ENCODE measurements around the gene KIAA0753.

KIAA0753 gene

DNA sequence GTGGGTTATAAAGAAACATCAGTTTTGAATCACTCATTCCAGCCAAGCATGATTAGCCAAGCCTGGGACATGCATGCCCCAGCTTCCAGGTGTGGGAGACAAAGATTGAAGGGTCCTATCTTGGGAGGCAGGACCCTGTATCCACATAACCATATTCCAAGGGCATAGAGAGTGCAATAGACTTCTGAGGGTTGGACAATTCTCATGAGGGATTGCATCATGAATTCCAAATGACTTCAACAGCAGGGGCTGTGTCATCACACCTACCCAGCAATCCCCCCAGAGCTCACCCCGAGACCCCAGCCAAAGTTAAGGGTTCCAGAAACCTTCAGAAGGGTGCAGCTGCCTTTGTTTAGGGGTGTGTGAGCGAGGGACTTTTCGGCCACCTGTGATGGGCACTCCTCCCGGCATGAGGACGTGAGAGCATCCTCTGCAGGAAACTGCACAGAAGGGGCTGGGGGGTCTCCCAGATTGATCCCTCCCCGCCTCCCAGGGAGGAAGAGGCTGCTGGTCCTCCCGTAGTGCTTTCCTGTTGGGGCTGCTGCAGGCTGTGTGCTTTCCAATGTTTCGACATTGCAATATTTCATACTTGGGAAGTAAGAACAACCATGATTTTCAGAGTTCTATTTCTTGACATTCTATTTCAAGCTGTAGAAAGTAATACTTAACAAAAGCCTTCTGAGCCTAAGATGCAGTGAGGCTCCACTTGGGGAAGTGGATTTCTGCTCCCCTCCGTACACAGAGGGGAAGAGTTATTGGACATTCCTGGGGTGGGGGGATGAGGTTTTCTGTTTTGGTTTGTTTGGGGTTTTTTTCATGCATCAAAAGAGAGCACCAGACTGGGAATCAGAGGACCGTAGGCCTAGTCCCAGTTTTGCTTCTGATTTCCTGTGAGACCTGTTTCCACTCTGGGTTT lies 70.9 kb downstream of the KIAA0753 start:
- no peak for DNase-seq (ENCODE audit: low read depth)

DNA sequence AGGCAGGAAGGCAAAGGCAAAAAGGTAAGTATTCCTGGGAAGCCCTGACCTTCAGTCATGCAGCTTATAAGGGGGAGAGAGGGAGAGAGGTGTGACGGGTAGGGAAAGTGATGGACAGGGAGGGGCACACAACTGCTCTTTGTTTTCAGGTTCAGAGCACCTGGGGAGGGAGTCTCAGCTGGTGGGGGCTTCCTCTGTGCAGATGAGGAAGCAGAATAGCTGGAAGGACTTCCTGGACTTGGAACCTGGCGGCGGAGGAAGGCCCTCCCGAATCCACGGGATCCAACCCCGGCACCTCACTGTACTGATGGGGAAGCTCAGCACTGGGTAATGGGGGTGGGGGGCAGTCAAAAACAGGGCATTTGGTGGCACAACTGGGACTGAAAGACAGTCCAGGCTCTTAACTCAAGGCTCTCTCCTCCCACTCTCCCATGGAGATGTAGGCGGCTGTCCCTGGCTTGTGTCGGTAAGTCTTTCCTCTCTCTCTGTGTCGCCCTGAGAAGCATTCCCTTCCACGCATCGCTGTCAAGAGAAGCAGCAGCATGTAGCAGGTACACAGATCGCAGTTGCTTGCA lies 72.2 kb downstream of the KIAA0753 start:
- no peak for DNase-seq (ENCODE audit: low read depth)

DNA sequence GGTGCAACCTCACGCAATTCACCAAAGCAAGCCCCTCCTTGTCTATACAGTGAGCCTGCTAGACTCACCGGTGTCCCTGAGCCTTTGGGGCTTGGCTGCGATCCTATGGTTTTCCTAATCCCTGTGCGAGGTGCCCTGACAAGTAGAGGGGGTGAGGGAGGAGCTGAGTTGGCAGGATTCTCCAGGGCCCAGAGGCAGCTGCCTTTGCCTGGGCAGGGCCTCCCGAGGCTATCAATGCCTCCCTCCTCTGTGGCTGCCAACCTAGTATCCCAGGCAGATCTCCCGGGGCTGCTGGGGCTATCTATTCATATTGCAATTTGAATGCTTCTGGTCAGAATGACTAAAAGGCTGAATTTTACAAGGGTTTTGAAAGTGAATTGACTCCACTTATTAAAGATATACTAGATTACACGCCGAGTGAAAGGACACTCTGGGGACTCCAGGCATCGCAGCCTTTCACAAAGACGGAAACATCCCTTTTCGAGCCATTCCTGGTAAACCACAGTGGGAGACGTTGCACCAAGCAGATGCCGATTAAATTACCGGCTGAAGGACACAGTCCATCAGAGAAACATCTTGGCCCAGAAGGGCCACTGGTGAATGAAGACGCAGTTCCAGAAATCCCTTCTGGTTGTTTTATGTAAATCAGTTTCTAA lies 72.9 kb downstream of the KIAA0753 start:
- no peak for DNase-seq (ENCODE audit: low read depth)

DNA sequence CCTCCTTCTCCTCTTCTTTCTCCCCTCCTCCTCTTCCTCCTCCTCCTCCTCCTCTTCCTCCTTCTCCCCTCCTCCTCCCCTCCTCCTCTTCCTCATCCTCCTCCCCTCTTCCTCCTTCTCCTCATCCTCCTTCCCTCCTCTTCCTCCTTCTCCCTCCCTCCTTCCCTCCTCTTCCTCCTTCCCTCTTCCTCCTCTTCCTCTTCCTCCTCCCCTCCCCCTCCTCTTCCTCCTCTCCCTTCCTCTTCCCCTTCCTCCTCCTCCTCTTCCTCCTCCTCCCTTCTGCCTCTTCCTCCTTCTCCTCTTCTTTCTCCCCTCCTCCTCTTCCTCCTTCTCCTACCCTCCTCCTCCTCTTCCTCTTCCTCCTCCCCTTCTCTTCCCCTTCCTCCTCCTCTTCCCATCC lies 79.1 kb downstream of the KIAA0753 start:
- no peak for DNase-seq (ENCODE audit: low read depth)

DNA sequence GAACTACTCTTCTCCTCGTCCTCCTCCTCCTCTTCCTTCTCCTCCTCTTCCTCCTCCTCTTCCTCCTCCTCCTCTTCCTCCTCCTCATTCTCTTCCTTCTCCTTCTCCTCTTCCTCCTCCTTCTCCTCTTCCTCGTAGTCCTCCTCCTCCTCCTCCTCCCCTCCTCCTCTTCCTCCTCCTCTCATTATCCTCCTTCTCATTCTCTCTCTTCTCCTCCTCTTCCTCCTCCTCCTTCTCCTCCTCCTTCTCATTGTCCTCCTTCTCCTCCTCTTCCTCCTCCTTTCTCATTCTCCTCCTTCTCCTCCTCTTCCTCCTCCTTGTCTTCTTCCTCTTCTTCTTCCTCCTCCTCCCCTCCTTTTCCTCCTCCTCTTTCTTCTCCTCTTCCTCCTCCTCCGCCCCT lies 80.0 kb downstream of the KIAA0753 start:
- DNase-seq (ENCODE audit: low read depth): no peak

DNA sequence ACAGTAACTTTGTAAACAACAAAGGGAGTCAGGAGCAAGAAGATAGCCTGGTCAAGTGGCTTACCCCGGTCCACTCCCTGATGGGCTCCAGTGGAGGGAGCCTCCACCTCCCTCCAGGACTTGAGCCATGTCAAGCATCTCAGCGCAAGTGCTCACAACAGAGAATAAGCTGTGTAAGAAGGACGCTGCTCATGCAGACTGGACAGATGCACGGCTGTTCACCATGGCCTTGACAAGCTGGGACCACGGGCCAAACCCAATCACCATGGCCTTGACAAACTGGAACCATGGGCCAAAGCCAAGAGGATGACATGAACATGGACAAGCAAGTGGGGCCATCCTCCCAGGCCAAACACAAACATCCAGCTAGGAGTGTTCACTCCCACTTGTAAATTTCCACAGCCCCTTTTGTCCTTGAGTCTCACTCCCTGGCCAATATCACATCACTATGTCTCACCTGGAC lies 80.7 kb downstream of the KIAA0753 start:
- no peak for DNase-seq (ENCODE audit: low read depth)

DNA sequence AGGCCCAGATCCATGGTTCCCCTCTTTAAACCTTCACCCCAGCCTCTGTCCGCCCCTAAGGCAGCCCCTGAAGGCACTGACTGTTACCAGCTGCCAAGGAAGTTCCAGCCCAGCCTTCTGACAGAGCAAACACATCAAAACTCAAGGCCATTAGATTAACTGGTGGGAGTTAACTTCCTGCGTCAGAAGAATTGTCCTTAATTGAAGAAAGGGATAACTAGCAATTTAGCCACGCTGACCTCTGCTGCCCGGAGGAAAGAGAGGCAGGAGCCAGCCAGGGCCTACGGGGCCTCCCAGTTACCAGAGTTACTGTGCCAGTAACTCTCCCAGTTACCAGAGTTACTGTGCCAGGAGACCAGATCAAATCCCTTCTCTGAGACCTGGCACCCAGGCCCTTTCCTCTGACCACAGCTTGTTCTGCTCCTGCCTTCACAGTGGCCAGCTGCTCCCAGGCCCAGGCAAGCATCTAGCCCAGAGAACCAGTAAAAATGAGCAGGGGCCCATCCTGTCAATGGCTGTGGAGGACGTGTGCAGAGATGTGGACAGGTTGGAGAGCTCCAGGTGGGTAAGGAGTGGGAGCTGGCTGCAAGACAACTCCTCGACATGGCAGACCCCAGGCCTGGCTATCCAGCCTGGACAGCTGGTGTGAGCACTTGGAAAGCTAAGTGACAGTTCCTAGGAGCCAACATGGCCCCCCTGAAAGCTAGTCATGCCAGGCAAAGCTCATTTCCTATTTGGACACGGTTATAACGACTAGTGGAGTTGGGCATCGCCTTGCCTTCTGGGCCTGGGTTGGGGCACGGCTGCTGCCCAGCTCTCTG lies 81.4 kb downstream of the KIAA0753 start:
- DNase-seq (ENCODE audit: low read depth): no peak

DNA sequence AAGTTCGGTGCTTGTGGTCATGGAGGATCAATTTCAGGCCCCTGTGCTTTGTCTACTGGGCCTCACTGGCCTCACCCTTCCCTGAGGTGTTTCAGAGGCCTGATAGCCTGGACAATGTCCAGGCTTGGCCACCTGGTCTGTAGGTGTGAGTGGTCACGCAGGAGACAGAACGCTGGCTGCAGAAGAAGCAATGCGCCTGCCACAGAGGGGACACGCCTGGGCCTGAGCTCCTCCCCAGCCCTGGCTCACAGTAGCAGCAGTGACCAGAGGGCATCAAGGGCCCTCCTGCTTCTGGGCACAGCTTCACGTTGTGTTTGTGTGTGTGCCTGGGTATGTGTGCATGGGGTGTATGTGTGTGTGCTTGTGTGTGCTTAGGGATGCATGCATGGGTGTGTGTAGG lies 82.2 kb downstream of the KIAA0753 start:
- no peak for DNase-seq (ENCODE audit: low read depth)

DNA sequence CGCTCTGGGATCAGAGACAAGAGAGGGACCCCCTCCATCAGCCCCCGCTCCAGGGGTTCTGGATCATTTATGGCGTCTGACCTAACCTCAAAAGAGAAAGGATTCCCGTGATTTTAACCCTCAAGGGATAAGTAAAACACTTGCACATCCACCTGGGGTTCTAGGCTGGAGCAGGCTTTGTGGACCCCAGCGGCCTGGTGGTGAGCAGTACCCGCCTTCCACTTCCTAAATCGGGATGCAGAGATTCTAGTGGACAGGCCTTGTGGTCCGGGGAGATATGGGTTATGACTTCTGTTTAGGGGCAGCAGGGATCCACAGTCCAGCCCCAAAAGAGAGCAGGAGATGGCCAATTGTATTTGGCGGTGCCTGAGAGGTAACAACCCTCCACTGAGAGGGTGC lies 83.5 kb downstream of the KIAA0753 start:
- no peak for DNase-seq (ENCODE audit: low read depth)

DNA sequence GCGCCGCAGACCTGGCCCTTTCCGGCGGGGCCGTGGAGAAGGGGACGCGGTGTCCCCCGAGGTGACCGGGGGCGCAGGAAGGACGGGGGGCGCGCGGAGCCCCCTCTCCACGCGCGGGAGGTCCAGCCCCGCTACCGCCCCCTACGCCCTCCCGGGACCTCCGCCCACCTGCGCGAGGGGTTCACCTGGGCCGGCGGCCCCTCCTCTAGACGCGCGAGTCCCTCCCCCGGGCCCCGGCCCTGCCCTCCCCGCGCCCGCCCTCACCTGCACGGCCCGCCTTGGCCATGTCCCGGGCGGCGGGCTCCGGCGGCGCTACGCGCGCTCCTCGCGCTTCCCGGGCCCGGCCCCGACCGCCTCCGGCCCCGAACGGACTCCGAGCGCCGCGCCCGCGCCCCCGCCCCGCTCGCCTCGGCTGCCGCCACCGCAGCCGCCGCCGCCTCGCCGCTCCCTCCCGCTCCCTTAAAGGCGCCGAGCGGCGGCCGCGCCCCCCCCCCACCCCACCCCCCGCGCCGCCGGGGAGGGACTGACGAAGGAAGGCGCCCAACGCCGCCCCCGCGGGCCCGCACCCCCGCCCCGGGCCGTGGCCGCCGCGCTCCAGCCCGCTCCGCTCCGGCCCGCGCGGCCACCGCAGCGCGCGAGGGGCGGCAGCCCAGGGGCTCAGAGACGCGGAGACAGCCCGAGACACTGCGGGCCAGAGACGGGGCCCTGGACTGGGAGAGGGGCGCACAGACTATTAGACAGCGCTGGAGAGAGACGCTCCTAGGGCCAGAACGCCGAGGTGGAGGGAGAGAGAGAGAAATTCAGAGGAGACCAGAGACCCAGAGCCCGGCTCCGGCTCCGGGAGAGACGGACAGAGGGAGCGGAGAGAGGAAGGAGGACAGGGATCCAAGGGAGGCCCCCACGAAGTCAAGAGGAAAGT lies 84.1 kb downstream of the KIAA0753 start, which contains the start of gene PITPNM3:
TSS of gene PITPNM3 (minus strand) at position 435 of the 919 bp plus-strand sequence. CDS start at position 286, 149 bp downstream.
- DNase-seq (ENCODE audit: low read depth): no peak

DNA sequence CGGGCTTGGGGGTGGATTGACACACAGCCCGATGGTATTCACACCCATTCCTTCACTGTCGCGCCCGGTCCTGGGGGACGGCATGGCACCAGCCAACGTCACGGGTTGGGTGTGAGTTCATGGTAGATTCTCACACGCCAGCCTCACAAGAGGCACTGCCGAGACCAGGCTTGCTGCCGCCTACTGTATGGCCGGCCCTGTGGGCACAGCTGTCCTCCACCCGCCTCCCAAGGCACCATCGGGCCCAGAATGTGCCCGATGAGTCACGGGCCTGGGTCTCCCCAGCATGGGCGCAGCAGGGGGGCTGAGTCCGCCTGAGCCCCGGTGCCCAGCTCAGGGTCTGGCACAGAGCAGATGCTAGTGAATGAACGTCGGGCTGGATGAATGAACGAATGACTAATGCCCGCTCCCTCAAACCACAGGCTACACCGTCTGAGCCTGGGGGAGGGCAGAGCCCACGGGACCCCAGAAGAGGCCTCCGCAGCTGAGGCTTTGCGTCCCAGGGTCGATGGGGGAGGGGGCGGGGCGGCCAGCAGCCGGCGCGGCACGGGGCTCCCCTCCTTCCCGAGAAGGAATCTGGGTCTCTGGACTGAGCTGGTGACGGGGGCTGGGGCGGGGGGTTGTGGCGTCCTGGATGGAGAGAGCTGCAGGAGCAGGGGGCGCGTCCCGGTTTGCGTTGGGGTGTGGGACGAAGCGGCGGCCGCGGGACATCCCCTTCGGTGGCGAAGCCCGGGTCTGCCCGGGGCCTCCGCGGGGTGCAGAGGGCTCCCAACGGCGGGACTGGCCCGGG lies 85.0 kb downstream of the KIAA0753 start:
- no peak for DNase-seq (ENCODE audit: low read depth)

DNA sequence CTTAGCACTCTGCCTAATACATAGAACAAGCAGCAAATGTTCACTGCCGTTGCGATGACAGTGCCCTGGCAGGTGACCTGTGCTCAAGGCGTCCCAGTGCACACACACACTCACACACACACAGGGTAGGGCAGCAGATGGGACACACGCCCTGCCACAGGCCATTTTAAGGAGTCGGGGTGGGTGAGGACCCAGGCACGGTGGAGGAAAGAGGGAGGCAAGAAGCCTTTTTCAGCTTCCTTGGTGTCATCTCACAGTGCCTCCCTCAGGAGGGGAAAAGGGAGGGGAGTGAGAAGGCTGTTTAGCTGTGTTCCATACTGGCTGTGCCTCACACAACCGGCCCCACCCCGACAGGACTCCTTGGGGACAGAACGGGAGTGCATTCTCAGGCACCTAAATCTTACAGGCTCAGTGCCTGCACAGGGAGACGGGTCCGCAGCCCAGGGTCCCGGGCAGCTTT lies 85.6 kb downstream of the KIAA0753 start:
- DNase-seq (ENCODE audit: low read depth): no peak

DNA sequence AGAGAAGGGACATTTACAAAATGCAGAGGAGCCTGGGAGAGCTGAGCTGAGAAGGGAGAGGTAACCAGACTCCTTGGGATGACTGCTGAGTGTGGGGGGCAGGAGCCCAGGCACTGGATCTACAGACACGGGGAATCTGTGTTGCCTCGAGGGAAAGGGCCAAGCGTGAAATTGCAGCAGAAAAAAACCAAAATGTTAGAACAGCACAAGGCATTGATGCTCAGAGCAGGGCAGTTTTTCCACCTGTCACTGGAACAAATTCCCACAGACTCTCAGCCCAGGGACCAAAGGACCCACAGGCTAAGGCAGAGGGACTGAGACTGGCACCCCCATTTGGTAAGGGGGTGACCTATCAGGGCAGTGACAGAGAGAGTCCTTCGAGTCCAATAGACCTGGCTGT lies 86.2 kb downstream of the KIAA0753 start:
- no peak for DNase-seq (ENCODE audit: low read depth)

DNA sequence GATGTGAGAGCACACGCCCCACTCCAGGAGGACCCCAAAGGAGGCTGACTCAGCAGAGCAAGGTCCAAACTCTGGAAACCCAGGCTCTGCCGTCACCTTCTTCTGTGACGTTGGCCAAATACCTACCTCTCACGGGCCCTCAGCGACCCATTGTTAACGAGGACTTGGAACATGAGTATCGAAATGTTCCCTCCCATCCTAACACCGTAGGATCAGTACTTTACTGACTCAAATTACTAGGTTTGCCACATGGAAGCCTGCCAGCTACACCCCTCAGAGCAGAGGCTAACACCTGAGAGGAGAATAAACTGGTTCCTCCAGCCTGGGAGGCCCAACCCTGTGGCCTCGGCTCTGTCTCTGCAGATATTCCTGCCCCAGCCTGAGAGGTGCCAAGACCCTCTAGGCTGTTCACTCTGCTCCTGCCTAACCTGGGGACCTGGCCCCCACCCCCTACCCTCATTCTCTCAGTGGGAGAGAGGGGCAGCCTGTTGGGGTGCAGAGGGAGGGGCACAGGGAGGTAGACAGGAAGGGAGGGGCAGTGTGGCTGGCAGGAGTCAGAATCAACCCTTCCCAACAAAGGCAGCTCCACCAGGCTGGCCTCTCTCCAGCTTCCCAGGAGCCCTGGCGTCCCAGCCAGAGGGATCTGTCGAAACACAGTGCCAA lies 88.5 kb downstream of the KIAA0753 start:
- DNase-seq (ENCODE audit: low read depth): no peak

DNA sequence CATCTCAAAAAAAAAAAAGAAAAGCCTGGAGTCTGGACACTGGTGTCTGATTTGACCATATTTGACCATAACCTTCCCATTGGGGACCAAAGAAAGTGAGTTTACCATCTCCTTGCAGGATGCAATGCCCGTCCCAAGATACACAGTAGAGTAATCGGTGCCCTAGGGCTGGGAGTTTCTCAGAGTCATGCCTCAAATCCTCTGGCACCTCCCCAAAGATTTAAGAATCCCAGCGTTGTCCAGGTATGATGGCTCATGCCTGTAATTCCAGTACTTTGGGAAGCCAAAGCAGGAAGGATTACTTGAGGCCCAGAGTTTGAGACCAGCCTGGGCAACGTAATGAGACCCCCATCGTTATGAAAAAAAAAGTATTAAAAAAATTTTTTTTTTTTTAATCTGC lies 89.2 kb downstream of the KIAA0753 start:
- no peak for DNase-seq (ENCODE audit: low read depth)

DNA sequence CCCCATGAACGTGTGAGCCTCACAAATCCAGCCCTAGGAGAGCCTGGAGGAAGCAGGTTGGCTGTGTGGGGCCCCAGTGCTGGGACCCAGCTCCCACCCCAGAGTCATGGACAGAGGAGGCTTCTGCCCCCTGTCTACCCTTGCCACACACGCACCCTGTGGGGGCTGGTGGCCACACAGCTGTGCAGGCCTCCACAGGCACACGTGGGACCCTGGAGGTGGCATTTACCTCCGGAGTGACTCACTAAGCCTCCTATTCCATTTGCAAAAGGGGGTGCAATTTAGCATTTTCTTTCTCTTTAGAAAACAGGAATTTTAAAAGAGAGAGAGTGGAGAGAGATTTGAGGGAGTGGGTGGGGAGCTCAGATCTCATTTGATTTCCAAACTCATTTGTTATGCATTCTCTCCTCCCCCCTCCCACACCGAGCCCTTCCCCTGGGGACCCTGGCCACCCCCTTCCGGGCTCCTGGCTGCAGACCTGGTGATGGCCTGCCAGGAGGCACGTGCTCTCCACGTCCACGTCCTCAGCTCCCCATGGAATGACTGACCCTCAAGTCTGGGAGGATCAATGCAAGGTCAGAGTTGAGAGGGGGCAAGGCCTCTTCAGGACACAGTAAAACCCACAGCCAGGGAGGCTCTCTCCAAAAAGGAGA lies 91.0 kb downstream of the KIAA0753 start:
- DNase-seq (ENCODE audit: low read depth): no peak

DNA sequence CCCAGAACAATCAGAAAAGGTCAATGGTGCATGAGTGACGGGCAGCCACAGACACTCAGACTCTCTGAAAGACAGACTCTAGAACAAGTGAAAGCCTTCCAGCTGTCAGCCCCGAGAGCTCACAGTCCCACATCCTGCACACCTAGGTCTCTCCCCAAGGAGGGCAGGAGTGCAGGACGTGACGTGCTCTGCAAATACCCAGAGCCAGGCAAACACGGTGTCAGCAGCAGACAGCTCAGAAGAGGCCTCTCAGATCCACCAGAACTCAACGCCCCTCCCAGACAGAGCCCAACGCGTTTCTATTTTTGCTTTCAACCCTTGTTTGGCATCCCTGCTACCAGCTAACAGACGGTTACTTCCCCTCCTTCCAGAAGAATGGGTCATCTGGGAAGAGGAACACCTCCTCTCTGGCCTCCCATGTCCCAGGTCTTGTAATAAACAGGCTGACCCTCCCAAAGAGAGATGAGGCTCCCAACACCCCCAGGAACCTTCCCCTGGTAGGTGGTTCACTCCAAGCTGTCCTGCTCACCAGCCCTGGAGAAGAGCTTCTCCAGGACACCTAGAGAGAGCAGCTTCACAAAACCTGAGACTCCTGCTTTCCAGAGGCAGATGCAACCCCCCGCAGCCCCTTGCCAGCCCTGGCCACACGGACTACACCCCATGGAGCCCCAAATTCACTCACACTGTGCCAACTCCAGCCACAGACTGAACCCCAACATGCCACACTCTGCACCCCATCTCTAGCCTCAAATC lies 91.8 kb downstream of the KIAA0753 start:
- no peak for DNase-seq (ENCODE audit: low read depth)

DNA sequence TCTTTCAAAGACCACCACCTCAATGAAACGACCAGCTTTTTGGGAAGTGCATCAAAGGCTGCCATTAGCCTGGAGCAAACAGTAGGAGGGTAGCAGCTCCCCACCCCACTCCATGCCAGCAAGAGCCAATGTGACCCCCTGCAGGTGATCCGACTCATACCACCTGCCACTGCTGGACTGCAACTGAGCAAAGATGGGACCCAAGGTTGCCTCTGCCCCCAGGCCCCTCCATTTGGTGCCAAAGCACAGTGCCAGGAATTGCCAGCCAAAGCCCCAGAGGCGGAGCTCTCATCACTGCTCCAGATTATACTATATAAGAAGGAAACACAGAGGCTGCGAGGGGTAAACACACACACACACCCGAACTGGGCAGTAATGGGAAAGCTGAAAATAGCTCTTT lies 92.5 kb downstream of the KIAA0753 start:
- DNase-seq (ENCODE audit: low read depth): no peak

Measured in stimulated activated CD8-positive, alpha-beta memory T cell treated with anti-CD3 and anti-CD28 coated beads, Interleukin-7, amount 100 ng/mL, for 24 hours (primary cell).